Heart left ventricle (tissue), 16 donors: Measurements from ENCODE around the gene C6orf136. TPM values are rescaled to one million over a fixed set of nuclear protein-coding genes. Genes with fewer than 3 reads are reported as not detected.

Experiments used
- ATAC-seq, 4 donors: fragments of 200-7000 bp; cut with Tn5 transposase; one replicate each; pipeline ENCODE4 v1.9.1; 2020 to 2022; ENCODE audit warnings: moderate library complexity in 4 of 4, mild to moderate bottlenecking in 3 of 4, moderate number of reproducible peaks in 1 of 4
- DNase-seq, 5 donors: peaks; one replicate each; pipeline ENCODE4 v3.0.0-alpha.2; 2020
- H3K27ac ChIP-seq, 12 donors: fragments of 200-600 bp; sonication (generic) in 4 of 12; one replicate each; pipeline versions ENCODE4 v1.5.0 to v1.8.0; 2016 to 2022; ENCODE audit warnings: mild to moderate bottlenecking in 2 of 12
- H3K27me3 ChIP-seq, 9 donors: fragments of 200-600 bp; sonication (generic) in 2 of 9; one replicate each; pipeline versions ENCODE4 v1.5.1 to v1.8.0; 2016 to 2022; ENCODE audit warnings: mild to moderate bottlenecking in 3 of 9
- H3K36me3 ChIP-seq, 9 donors: fragments of 200-600 bp; sonication (generic) in 2 of 9; one replicate each; pipeline versions ENCODE4 v1.5.0 to v1.8.0; 2018 to 2022; ENCODE audit warnings: mild to moderate bottlenecking in 2 of 9
- H3K4me1 ChIP-seq, 12 donors: fragments of 200-600 bp; sonication (generic) in 4 of 12; one replicate each; pipeline versions ENCODE4 v1.5.0 to v1.8.0; 2016 to 2022; ENCODE audit warnings: mild to moderate bottlenecking in 3 of 12
- H3K4me3 ChIP-seq, 12 donors: fragments of 200-600 bp; sonication (generic) in 4 of 12; one replicate each; pipeline versions ENCODE4 v1.5.0 to v1.8.0; 2017 to 2022; ENCODE audit warnings: mild to moderate bottlenecking in 9 of 12, moderate library complexity in 4 of 12
- H3K9me3 ChIP-seq, 12 donors: fragments of 200-600 bp; sonication (generic) in 4 of 12; one replicate each; pipeline versions ENCODE4 v1.5.0 to v1.8.0; 2016 to 2022; ENCODE audit warnings: mild to moderate bottlenecking in 1 of 12
- CTCF ChIP-seq, 12 donors: fragments of 200-600 bp; sonication (generic) in 4 of 12; IDR thresholded peaks; one replicate each; pipeline versions ENCODE4 v1.5.0 to v1.8.0; 2018 to 2022; ENCODE audit warnings: antibody characterized with exemption in 12 of 12, mild to moderate bottlenecking in 5 of 12
- POLR2A ChIP-seq, 2 donors: fragments of 450-650 bp; IDR thresholded peaks; one replicate each; pipeline ENCODE4 v1.6.1; 2017; ENCODE audit warnings: antibody characterized with exemption in 2 of 2, mild to moderate bottlenecking in 2 of 2, moderate library complexity in 2 of 2
- WGBS, 4 donors: extraction: QIAGEN DNeasy Blood & Tissue Kit in 2 of 4; methylation state at CpG; one replicate each; pipeline versions ENCODE4 v1.1.5 to v1.1.7; 2013 to 2018; 5-methylcytosine and 5-hydroxymethylcytosine counted together
- intact Hi-C, 10 donors: fragments of 100-400 bp; cut with DNase I; formaldehyde crosslinking; loops; one replicate each; pipeline versions ENCODE4 v1.11.1 to v1.14.2; 2022
- polyA plus RNA-seq, 2 donors: library from polyadenylated mRNA; stranded (reverse); fragments of 200-250 nt; gene quantifications; one replicate each; pipeline ENCODE4 v1.2.3, GENCODE V29; 2013
- total RNA-seq, 9 donors: library from RNA; depleted of rRNA in 2 of 9; stranded (reverse); fragments of >200 nt in 2 of 9; fragmentation: NEBNext Ultra II Directional in 3 of 9; extraction: Animal tissue kit (Norgen Biotek cat#: 25700) in 3 of 9; gene quantifications; one replicate each; pipeline versions ENCODE4 v1.1.0 to v1.2.4, GENCODE V29; 2016 to 2023
- donor health status: ischemic (EF 13 %, LVEDD 7.1; RV severe dilation, severe dysfunction).
- donor health status: healthy with polysubstance abuse.
- donor health status: DM: no; HTN: yes; CAD: no.
- donor health status: DM: no; HTN: no; CAD: no.
- donor health status: ischemic (EF 25% LVEDD 6.9; RV normal size, moderate dysfunction).
- donor health status: ischemic (EF 25% LVEDD 5.7; RV mildly dilated, moderate dysfunction).
- donor health status: healthy.
- donor health status: DM: yes; HTN: yes; CAD: no.
- donor health status: ischemic (EF 35%, LVEDD 5.7; RV mildly dilated, moderate dysfunction).
- donor health status: nonischemic (EF 11% LVEDD 7.7; RV severe dilation, severe dysfunction).
- donor health status: DM: yes; HTN: yes; CAD: no.
- donor health status: PGD.
- donor health status: ischemic (EF 29% LVEDD 5.4; RV normal size, mild dysfunction).
- donor health status: nonischemic (EF 23%, LVEDD 6.1; RV moderate dilation, normal function).

The C6orf136 gene
- total and polyA plus RNA-seq, 11 donors: 27.9 to 79.3 (median 47.4) TPM

GRCh38 chr6:30613251-30614043, 33.5 kb upstream of the C6orf136 start:
- Histone ChIP-seq H3K9me3 (no peaks in the 10 kb centered on the region), H3K4me3 (peak overlapping the region in 9 of 12 donors; percentile 69 to 86 (median 79)), H3K27me3 (no peaks in the 10 kb centered on the region), H3K36me3 (peaks cover 0 to 57% (median 25%) of the 10 kb centered on the region in 9 donors), H3K4me1 (peaks cover 0 to 62% (median 53%) of the 10 kb centered on the region in 12 donors), H3K27ac (peak overlapping the region in 9 of 12 donors; percentile 68 to 99 (median 96))
- TF ChIP-seq POLR2A (IDR thresholded peaks at IDR 0.05) (no peak), CTCF (IDR thresholded peaks at IDR 0.05) (no peak)
- intact Hi-C loops: loop anchor here in 2 of 10 donors (2.0 to 5.0 kb wide), 2 partner anchors 56 to 103 kb away; partner anchors contain the start of genes GNL1 (in 1 of the 2), MDC1 (in 1 of the 2) and PRR3 (in 1 of the 2)
- ATAC-seq (no peak), DNase-seq (no peak)

GRCh38 chr6:30614044-30614842, 32.7 kb upstream of the C6orf136 start:
- H3K27ac ChIP-seq: peak overlapping the region; percentile 68 to 99 (median 96)
- peaks cover 0 to 67% (median 60%) of the 10 kb centered on the region in 12 donors for H3K4me1 ChIP-seq
- 20 to 26% (median 22%) methylated on average over 8 of the region's 8 CpGs for WGBS, 4 donors
- ATAC-seq (no peak), DNase-seq (no peak)
- peak overlapping the region in 11 of 12 donors; percentile 57 to 92 (median 79) for H3K4me3 ChIP-seq
- intact Hi-C loops: loop anchor here in 2 of 10 donors (2.0 to 5.0 kb wide), 2 partner anchors 57 to 103 kb away; partner anchors contain the start of genes GNL1 (in 1 of the 2), MDC1 (in 1 of the 2) and PRR3 (in 1 of the 2)
- peaks cover 0 to 49% (median 20%) of the 10 kb centered on the region in 9 donors for H3K36me3 ChIP-seq
- H3K27me3 ChIP-seq: no peaks in the 10 kb centered on the region
- TF ChIP-seq CTCF (IDR thresholded peaks at IDR 0.05) (no peak), POLR2A (IDR thresholded peaks at IDR 0.05) (no peak)
- no peaks in the 10 kb centered on the region for H3K9me3 ChIP-seq

- no peaks in the 10 kb centered on the region for H3K9me3 ChIP-seq
- 0 to 1% (median 0%) methylated on average over 6 of the region's 6 CpGs for WGBS, 4 donors
- H3K4me1 ChIP-seq: peaks cover 0 to 63% (median 58%) of the 10 kb centered on the region in 12 donors
- TF ChIP-seq POLR2A (IDR thresholded peaks at IDR 0.05) (peak; percentile 87 to 98), CTCF (IDR thresholded peaks at IDR 0.05) (no peak)
- H3K27me3 ChIP-seq: no peaks in the 10 kb centered on the region
- DNase-seq (peak; percentile 72 to 93 (median 91)), ATAC-seq (peak; percentile 72 to 79 (median 76))
- H3K27ac ChIP-seq: peak overlapping the region; percentile 90 to 99 (median 96)
- H3K36me3 ChIP-seq: peaks cover 0 to 49% (median 21%) of the 10 kb centered on the region in 9 donors
- intact Hi-C loops: loop anchor here in 6 of 10 donors (1.0 to 5.0 kb wide), 6 partner anchors 57 to 127 kb away; partner anchors contain the start of genes GNL1 (in 2 of the 6), TUBB (in 2 of the 6), DHX16 (in 1 of the 6) and FLOT1 (in 1 of the 6)
- H3K4me3 ChIP-seq: peak overlapping the region; percentile 57 to 92 (median 78)
Measured at GRCh38 chr6:30614843-30615218, 32.1 kb upstream of the C6orf136 start.
